Measurements from ENCODE around the gene ZIC4. TPM values are rescaled to one million over a fixed set of nuclear protein-coding genes. Genes with fewer than 3 reads are reported as not detected.

The ZIC4 gene
- total and polyA plus RNA-seq, 9 of the 15 experiments (the other 6 are each of a cell fraction or from before 2014, with no cell fraction given) = not detected

DNA sequence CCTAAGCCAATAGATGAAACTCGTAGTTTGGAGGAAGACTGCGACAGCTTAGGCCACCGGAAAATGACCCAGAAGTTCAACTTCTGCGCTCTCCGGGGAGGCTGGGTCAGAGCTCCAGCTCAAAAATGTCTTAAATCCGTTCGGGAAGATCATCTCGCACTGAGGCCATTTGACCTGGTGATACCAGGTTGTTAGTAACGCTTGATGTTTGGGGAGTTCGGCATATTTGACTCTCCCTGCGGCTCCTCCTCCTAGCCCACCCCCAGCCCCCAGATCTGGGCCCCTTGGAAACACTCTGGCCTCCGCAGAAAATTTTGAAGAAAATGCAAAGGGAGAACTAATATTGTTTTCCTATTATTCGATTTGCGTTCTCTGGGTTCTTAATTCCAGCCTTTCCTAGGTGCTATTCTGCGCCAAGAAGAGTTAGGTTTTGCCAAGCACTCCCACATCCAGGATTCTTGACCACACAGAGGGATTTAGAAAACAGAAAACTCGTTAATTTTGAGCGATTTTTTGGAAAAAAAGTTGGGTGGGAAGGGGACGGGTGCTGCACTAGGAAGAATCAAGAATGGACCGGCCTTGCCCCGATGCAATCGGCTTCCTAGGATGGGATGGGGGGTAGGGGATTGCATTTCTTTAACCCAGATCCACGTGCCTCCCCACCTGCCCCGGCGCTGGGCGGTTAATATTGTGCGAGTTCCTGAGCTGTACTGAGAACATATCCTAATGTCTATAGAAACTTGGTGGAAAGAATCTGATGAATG lies 50.0 kb downstream of the ZIC4 start (continued):
- TF ChIP-seq CGGBP1 (CRISPR knock-in tag; IDR thresholded peaks at IDR 0.05) (no peak), SRSF9 (IDR thresholded peaks at IDR 0.05; ENCODE audit: borderline replicate concordance, low read depth, low read length) (no peak), ZKSCAN1 (IDR thresholded peaks at IDR 0.05; ENCODE audit: low read depth, low read length) (no peak)

DNA sequence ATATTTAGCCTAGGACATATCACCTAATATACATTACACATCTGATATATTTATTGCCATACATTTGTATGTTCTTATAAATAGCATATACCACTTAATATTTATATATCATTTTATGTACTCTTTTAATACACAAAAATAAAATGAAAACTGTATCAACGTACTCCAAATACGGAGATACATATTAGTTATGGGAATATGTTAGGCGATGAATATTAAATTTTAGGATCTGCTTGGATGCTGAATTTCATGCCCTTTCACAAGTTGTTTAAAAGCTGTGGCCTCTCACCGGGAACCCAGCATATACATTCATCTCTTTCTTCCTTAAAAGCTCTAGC lies 50.6 kb downstream of the ZIC4 start:
- CTCF ChIA-PET (ENCODE audit: low intra/inter-chr PET ratio) = no interaction called here

More for the DNA sequence above, 50.6 kb downstream of the ZIC4 start:
- Histone ChIP-seq H3K4me3 (no peak overlapping the region), H3K9me3 (replicated peaks; ENCODE audit: control insufficient read depth, insufficient read depth, low read depth, low read length) (no peaks in the 10 kb centered on the region), H4K20me1 (replicated peaks; ENCODE audit: control insufficient read depth, insufficient read depth, low read length) (no peaks in the 10 kb centered on the region), H3K4me1 (replicated peaks in 1 of 2; ENCODE audit: control insufficient read depth in 2 of 2, insufficient read depth in 2 of 2, low read length in 2 of 2) (no peaks in the 10 kb centered on the region), H3K9me1 (ENCODE audit: control insufficient read depth, insufficient read depth, low read length) (no peaks in the 10 kb centered on the region), H3K9ac (ENCODE audit: insufficient read depth in 1 of 2, low read depth in 2 of 2, low read length in 2 of 2) (no peak overlapping the region), H3K27me3 (ENCODE audit: control insufficient read depth in 2 of 2, insufficient read depth in 2 of 2, low read length in 2 of 2) (peaks cover 0 to 27% of the 10 kb centered on the region in 2 experiments; a peak in 3 of 5 replicates), H3K36me3 (ENCODE audit: control insufficient read depth, insufficient read depth, low read length) (no peaks in the 10 kb centered on the region), H2AFZ (ENCODE audit: low read depth, low read length) (no peak overlapping the region), H3K79me2 (ENCODE audit: control insufficient read depth, insufficient read depth, low read length) (no peaks in the 10 kb centered on the region), H3K27ac (ENCODE audit: extremely low read depth, low read depth, low read length) (no peak overlapping the region), H3K4me2 (ENCODE audit: insufficient read depth, low read length) (no peak overlapping the region)
- ATAC-seq = no peak
- WGBS (ENCODE audit: insufficient coverage, low coverage, missing lambda C conversion rate) = 3% methylated on average over 4 of the region's 4 CpGs
- no peak for TF ChIP-seq ZSCAN29 (IDR thresholded peaks at IDR 0.05)
- TF ChIP-seq, protein P1, sequence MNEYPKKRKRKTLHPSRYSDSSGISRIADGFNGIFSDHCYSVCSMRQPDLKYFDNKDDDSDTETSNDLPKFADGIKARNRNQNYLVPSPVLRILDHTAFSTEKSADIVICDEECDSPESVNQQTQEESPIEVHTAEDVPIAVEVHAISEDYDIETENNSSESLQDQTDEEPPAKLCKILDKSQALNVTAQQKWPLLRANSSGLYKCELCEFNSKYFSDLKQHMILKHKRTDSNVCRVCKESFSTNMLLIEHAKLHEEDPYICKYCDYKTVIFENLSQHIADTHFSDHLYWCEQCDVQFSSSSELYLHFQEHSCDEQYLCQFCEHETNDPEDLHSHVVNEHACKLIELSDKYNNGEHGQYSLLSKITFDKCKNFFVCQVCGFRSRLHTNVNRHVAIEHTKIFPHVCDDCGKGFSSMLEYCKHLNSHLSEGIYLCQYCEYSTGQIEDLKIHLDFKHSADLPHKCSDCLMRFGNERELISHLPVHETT (CRISPR knock-in tag; conservative IDR thresholded peaks at IDR 0.05 in 1 of 2, IDR thresholded peaks at IDR 0.05 in 1 of 2) = no peak
- TF ChIP-seq NFATC3 (IDR thresholded peaks at IDR 0.05) = no peak
- BruUV-seq (replicated peaks) = no TSS peak
- POLR2A ChIA-PET = no interaction called here
- intact Hi-C loops (cut with micrococcal nuclease) = no loop called here
- DNase-seq (ENCODE audit: extremely low read depth in 1 of 4, low spot score in 3 of 4) = no peak
- FAIRE-seq = no peak
- in situ Hi-C loops (cut with MboI) = no loop called here

Measured in K562 (cell line).